ENCODE measurements around the gene KRTAP1-1. TPM values are rescaled to one million over a fixed set of nuclear protein-coding genes. Genes with fewer than 3 reads are reported as not detected.

The KRTAP1-1 gene
- total RNA-seq, 3 donors from 2014 or later: not detected

GRCh38 chr17:41013181-41013580 is 28.1 kb downstream of the KRTAP1-1 start:
- Histone ChIP-seq H3K36me3 (ENCODE audit: low read depth) (no peaks in the 10 kb centered on the region), H3K4me1 (ENCODE audit: low read depth) (no peaks in the 10 kb centered on the region), H3K4me3 (no peak overlapping the region), H3K9me3 (no peaks in the 10 kb centered on the region)
- no peak for TF ChIP-seq CTCF (IDR thresholded peaks at IDR 0.05)
- ATAC-seq: no peak
- DNase-seq: no peak
- intact Hi-C loops (cut with DNase I, micrococcal nuclease): no loop called here

- TF ChIP-seq CTCF (IDR thresholded peaks at IDR 0.05): no peak
- no peaks in the 10 kb centered on the region for H3K36me3 ChIP-seq (ENCODE audit: low read depth)
- ATAC-seq: no peak
- H3K4me3 ChIP-seq: no peak overlapping the region
- H3K9me3 ChIP-seq: no peaks in the 10 kb centered on the region
- no peak for DNase-seq
- no peaks in the 10 kb centered on the region for H3K4me1 ChIP-seq (ENCODE audit: low read depth)
- intact Hi-C loops (cut with DNase I, micrococcal nuclease): no loop called here
Observed at GRCh38 chr17:41012326-41013120, 28.7 kb downstream of the KRTAP1-1 start.

- DNase-seq (no peak), ATAC-seq (no peak)
- no peaks in the 10 kb centered on the region for H3K4me1 ChIP-seq (ENCODE audit: low read depth)
- intact Hi-C loops (cut with DNase I, micrococcal nuclease): no loop called here
- no peak overlapping the region for H3K4me3 ChIP-seq
- no peak for TF ChIP-seq CTCF (IDR thresholded peaks at IDR 0.05)
- H3K9me3 ChIP-seq: no peaks in the 10 kb centered on the region
- no peaks in the 10 kb centered on the region for H3K36me3 ChIP-seq (ENCODE audit: low read depth)
Observed at GRCh38 chr17:41010441-41010840, 30.8 kb downstream of the KRTAP1-1 start.

GRCh38 chr17:41009936-41010335 is 31.3 kb downstream of the KRTAP1-1 start:
- H3K4me1 ChIP-seq (ENCODE audit: low read depth): no peaks in the 10 kb centered on the region
- H3K36me3 ChIP-seq (ENCODE audit: low read depth): no peaks in the 10 kb centered on the region
- no peaks in the 10 kb centered on the region for H3K9me3 ChIP-seq
- intact Hi-C loops (cut with DNase I, micrococcal nuclease): no loop called here
- H3K4me3 ChIP-seq: no peak overlapping the region
- TF ChIP-seq CTCF (IDR thresholded peaks at IDR 0.05): no peak
- DNase-seq: no peak
- ATAC-seq: no peak

GRCh38 chr17:41009301-41009760 is 31.9 kb downstream of the KRTAP1-1 start:
- no peak for DNase-seq
- H3K4me1 ChIP-seq (ENCODE audit: low read depth): no peaks in the 10 kb centered on the region
- no peaks in the 10 kb centered on the region for H3K36me3 ChIP-seq (ENCODE audit: low read depth)
- no peak for ATAC-seq
- no peak overlapping the region for H3K4me3 ChIP-seq
- no peak for TF ChIP-seq CTCF (IDR thresholded peaks at IDR 0.05)
- no peaks in the 10 kb centered on the region for H3K9me3 ChIP-seq
- intact Hi-C loops (cut with DNase I, micrococcal nuclease): no loop called here
